Esophagus squamous epithelium (tissue), 4 donors: Measurements from ENCODE around the gene PTPRM.

Experiments used
- POLR2A ChIP-seq, 4 donors: fragments of 450-650 bp; IDR thresholded peaks; one replicate each; pipeline ENCODE4 v1.6.1; 2017; ENCODE audit warnings: antibody characterized with exemption in 4 of 4, mild to moderate bottlenecking in 4 of 4, moderate library complexity in 3 of 4
- TF ChIP-seq, protein P1 (sequence below), 6 experiments: fragments of 450-650 bp in 4 of 6; fragments of 200-600 bp in 2 of 6; sonication (generic) in 2 of 6; IDR thresholded peaks; one replicate each; pipeline ENCODE4 v1.5.1; 2016 to 2019; ENCODE audit warnings: antibody characterized with exemption in 6 of 6, mild to moderate bottlenecking in 4 of 6, moderate library complexity in 4 of 6

DNA sequence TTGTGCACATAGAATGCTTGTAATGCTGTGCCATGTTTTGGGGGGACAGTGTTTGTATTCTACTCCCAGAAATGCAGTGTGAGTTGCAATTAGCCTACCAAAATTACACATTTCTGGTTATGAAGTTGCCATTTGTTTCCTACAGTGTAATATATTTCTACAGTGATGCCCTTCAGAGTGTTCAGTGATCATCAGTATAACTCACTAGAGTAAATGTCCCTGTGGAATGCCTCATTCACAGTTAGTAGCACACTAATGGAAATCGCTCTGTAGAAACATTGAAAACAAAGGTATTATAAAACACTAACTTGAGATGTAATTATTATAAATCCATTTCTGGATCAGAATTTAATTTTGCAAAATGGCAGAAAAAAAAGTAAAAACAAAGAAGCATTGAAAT lies 498.7 kb downstream of the PTPRM start:
- TF ChIP-seq, protein P1, sequence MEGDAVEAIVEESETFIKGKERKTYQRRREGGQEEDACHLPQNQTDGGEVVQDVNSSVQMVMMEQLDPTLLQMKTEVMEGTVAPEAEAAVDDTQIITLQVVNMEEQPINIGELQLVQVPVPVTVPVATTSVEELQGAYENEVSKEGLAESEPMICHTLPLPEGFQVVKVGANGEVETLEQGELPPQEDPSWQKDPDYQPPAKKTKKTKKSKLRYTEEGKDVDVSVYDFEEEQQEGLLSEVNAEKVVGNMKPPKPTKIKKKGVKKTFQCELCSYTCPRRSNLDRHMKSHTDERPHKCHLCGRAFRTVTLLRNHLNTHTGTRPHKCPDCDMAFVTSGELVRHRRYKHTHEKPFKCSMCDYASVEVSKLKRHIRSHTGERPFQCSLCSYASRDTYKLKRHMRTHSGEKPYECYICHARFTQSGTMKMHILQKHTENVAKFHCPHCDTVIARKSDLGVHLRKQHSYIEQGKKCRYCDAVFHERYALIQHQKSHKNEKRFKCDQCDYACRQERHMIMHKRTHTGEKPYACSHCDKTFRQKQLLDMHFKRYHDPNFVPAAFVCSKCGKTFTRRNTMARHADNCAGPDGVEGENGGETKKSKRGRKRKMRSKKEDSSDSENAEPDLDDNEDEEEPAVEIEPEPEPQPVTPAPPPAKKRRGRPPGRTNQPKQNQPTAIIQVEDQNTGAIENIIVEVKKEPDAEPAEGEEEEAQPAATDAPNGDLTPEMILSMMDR (IDR thresholded peaks at IDR 0.05) = no peak
- TF ChIP-seq POLR2A (IDR thresholded peaks at IDR 0.05) = no peak
